B cell (primary cell): Measurements from ENCODE around the gene LIN7A.

Experiments
- CTCF ChIP-seq: fragments of 200-600 bp; IDR thresholded peaks from one replicate; pipeline ENCODE4 v1.8.0; 2022; ENCODE audit warnings: antibody characterized with exemption, mild to moderate bottlenecking
- EZH2 ChIP-seq: IDR thresholded peaks from 2 replicates; pipeline ENCODE4 v1.6.1; 2012; ENCODE audit warnings: borderline replicate concordance, low read depth, mild to moderate bottlenecking, moderate library complexity, low read length; ENCODE audit not compliant: insufficient read depth, poor library complexity, severe bottlenecking

- no peak for TF ChIP-seq CTCF
- no peak for TF ChIP-seq EZH2
These were observed 13.3 kb downstream of the LIN7A start for GRCh38 chr12:80924437-80924836.
